Spleen (tissue), 11 donors: Measurements from ENCODE around the gene ST8SIA3. TPM values are rescaled to one million over a fixed set of nuclear protein-coding genes. Genes with fewer than 3 reads are reported as not detected.

Experiments used
- DNase-seq: peaks from one replicate; pipeline ENCODE4 v3.0.0-alpha.2; 2020
- H3K27ac ChIP-seq, 8 donors: fragments of 200-600 bp; sonication (generic) in 7 of 8; 1 replicate in 4 of 8; 2 replicates in 4 of 8; pipeline versions ENCODE4 v1.5.0 to v1.8.0; 2016 to 2021; ENCODE audit warnings: inconsistent platforms in 4 of 8, mild to moderate bottlenecking in 4 of 8, moderate library complexity in 1 of 8
- H3K27me3 ChIP-seq, 7 donors: fragments of 200-600 bp; sonication (generic) in 6 of 7; replicated peaks in 1 of 7; 1 replicate in 4 of 7; 2 replicates in 3 of 7; pipeline versions ENCODE4 v1.5.0 to v1.8.0; 2016 to 2021; ENCODE audit warnings: inconsistent platforms in 3 of 7, mild to moderate bottlenecking in 1 of 7
- H3K36me3 ChIP-seq, 6 donors: fragments of 200-600 bp; sonication (generic) in 5 of 6; 1 replicate in 4 of 6; 2 replicates in 2 of 6; pipeline versions ENCODE4 v1.5.0 to v1.8.0; 2016 to 2021; ENCODE audit warnings: inconsistent platforms in 2 of 6
- H3K4me1 ChIP-seq, 6 donors: fragments of 200-600 bp; sonication (generic) in 5 of 6; 1 replicate in 3 of 6; 2 replicates in 3 of 6; pipeline versions ENCODE4 v1.5.0 to v1.8.0; 2016 to 2021; ENCODE audit warnings: inconsistent platforms in 3 of 6
- H3K4me3 ChIP-seq, 8 donors: fragments of 200-600 bp; sonication (generic) in 7 of 8; 1 replicate in 4 of 8; 2 replicates in 4 of 8; pipeline versions ENCODE4 v1.5.0 to v1.8.0; 2016 to 2021; ENCODE audit warnings: inconsistent platforms in 4 of 8, mild to moderate bottlenecking in 4 of 8, moderate library complexity in 2 of 8
- H3K9me3 ChIP-seq, 8 donors: fragments of 200-600 bp; sonication (generic) in 7 of 8; 1 replicate in 4 of 8; 2 replicates in 4 of 8; pipeline versions ENCODE4 v1.5.0 to v1.8.0; 2016 to 2021; ENCODE audit warnings: inconsistent platforms in 4 of 8
- CTCF ChIP-seq, 11 experiments: fragments of 200-600 bp in 7 of 11; fragments of 450-650 bp in 4 of 11; sonication (generic) in 4 of 11; IDR thresholded peaks in 8 of 11; conservative IDR thresholded peaks in 3 of 11; 1 replicate in 7 of 11; 2 replicates in 4 of 11; pipeline versions ENCODE4 v1.4.0 to v1.8.0; 2016 to 2021; ENCODE audit warnings: antibody characterized with exemption in 11 of 11, inconsistent platforms in 4 of 11, mild to moderate bottlenecking in 1 of 11
- POLR2A ChIP-seq, 3 donors: fragments of 450-650 bp; IDR thresholded peaks; one replicate each; pipeline ENCODE4 v1.5.1; 2017; ENCODE audit warnings: antibody characterized with exemption in 3 of 3, mild to moderate bottlenecking in 1 of 3
- POLR2AphosphoS5 ChIP-seq, 3 donors: sonication (generic); formaldehyde crosslinking; IDR thresholded peaks; one replicate each; pipeline ENCODE4 v1.5.1; 2017; ENCODE audit warnings: antibody characterized with exemption in 3 of 3
- WGBS, 5 donors: extraction: QIAGEN DNeasy Blood & Tissue Kit in 3 of 5; methylation state at CpG; one replicate each; pipeline versions ENCODE4 v1.1.5 to v1.1.7; 2013 to 2018; 5-methylcytosine and 5-hydroxymethylcytosine counted together
- intact Hi-C: fragments of 100-400 bp; cut with DNase I; formaldehyde crosslinking; loops from one replicate; pipeline ENCODE4 v1.15.0; 2023; ENCODE audit warnings: low total_unique reads
- polyA plus RNA-seq, 3 donors: library from polyadenylated mRNA; stranded (reverse); fragments of 200-250 nt; gene quantifications; one replicate each; pipeline ENCODE4 v1.2.1, GENCODE V29; 2013
- total RNA-seq, 7 donors: library from RNA; depleted of rRNA in 3 of 7; stranded (reverse); fragments of >200 nt in 3 of 7; fragmentation: NEBNext Ultra II Directional in 4 of 7; extraction: Animal tissue kit (Norgen Biotek cat#: 25700) in 4 of 7; gene quantifications; one replicate each; pipeline versions ENCODE4 v1.1.0 to v1.2.1, GENCODE V29; 2016 to 2021
- donor health status: healthy with polysubstance abuse.
- donor health status: DM: no; HTN: no; CAD: no; lungs with moderate emphysema.
- donor health status: DM: no; HTN: no; CAD: no.
- donor health status: Bipolar disorder and iron deficiency.
- donor health status: healthy.
- donor health status: DM: no; HTN: no; CAD: no.
- donor health status: DM: yes; HTN: yes; CAD: no.

ST8SIA3 gene
- total and polyA plus RNA-seq, 10 donors, result not detected

DNA sequence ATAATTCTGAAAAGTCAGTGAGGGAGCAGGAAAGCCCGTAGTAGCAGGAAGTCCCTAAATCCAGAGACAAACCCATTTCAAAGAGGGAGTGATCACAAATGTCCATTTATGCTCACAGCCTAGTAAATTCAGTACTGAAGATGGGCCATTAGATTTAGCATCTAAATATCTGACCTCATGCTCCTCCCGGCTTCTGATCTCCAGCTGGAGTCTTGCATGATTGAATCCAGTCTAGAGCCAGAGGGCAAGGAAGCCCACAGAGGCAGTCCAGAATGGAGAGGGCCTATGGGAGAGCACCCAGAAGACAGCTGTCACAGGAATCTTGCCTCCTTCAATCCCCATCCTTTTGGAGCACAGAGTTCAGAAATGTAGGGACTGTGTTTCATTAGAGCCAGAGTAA is 16.0 kb upstream of the ST8SIA3 start:
- WGBS, 5 donors, result 63 to 81% (median 64%) methylated on average over 2 of the region's 2 CpGs
- DNase-seq, result no peak
- no peaks in the 10 kb centered on the region for H3K36me3 ChIP-seq
- no peaks in the 10 kb centered on the region for H3K9me3 ChIP-seq
- TF ChIP-seq CTCF (IDR thresholded peaks at IDR 0.05 in 8 of 11, conservative IDR thresholded peaks at IDR 0.05 in 3 of 11), result no peak
- TF ChIP-seq POLR2A (IDR thresholded peaks at IDR 0.05), result no peak
- no peak for TF ChIP-seq POLR2AphosphoS5 (IDR thresholded peaks at IDR 0.05)
- no peak overlapping the region for H3K4me3 ChIP-seq
- no peak overlapping the region for H3K27ac ChIP-seq
- H3K4me1 ChIP-seq, result no peaks in the 10 kb centered on the region
- H3K27me3 ChIP-seq, result peaks cover 0 to 21% (median 0%) of the 10 kb centered on the region in 7 donors
- intact Hi-C loops, result no loop called here

GRCh38 chr18:57337890-57338289 is 14.5 kb upstream of the ST8SIA3 start:
- no peak for DNase-seq
- WGBS, 5 donors, result 83 to 92% (median 85%) methylated on average over 4 of the region's 4 CpGs
- H3K4me1 ChIP-seq, result no peaks in the 10 kb centered on the region
- peaks cover 0 to 21% (median 0%) of the 10 kb centered on the region in 7 donors for H3K27me3 ChIP-seq
- H3K4me3 ChIP-seq, result no peak overlapping the region
- no peak for TF ChIP-seq CTCF (IDR thresholded peaks at IDR 0.05 in 8 of 11, conservative IDR thresholded peaks at IDR 0.05 in 3 of 11)
- no peak for TF ChIP-seq POLR2AphosphoS5 (IDR thresholded peaks at IDR 0.05)
- no peak for TF ChIP-seq POLR2A (IDR thresholded peaks at IDR 0.05)
- no peaks in the 10 kb centered on the region for H3K9me3 ChIP-seq
- no peak overlapping the region for H3K27ac ChIP-seq
- H3K36me3 ChIP-seq, result no peaks in the 10 kb centered on the region
- intact Hi-C loops, result no loop called here

DNA sequence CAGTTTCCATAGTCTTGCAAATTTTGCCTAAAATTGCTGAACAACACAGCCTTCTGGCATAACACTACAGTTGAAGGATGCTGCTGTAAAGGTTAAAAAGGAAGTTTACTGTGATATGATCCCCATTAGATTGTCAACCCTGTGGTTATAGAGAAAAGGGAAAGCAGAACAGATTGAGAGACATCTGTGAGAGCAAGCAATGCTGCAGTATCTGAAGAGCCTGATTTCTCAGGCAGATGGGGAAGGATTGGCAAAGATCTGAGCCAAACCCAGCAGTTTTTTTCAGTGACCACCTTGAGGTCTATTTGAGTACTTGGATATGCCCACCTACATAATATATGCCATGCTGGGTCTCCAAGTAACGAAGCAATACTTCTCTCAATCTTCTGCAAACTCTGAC is 8.5 kb upstream of the ST8SIA3 start:
- intact Hi-C loops, result no loop called here

GRCh38 chr18:57346876-57347275 is 5.5 kb upstream of the ST8SIA3 start:
- no peaks in the 10 kb centered on the region for H3K36me3 ChIP-seq
- intact Hi-C loops, result no loop called here
- H3K9me3 ChIP-seq, result no peaks in the 10 kb centered on the region
- H3K4me3 ChIP-seq, result no peak overlapping the region
- H3K27me3 ChIP-seq, result peaks cover 0 to 48% (median 20%) of the 10 kb centered on the region in 7 donors
- 86 to 98% (median 90%) methylated on average over 2 of the region's 2 CpGs for WGBS, 5 donors
- no peak for TF ChIP-seq POLR2AphosphoS5 (IDR thresholded peaks at IDR 0.05)
- TF ChIP-seq POLR2A (IDR thresholded peaks at IDR 0.05), result no peak
- no peak for TF ChIP-seq CTCF (IDR thresholded peaks at IDR 0.05 in 8 of 11, conservative IDR thresholded peaks at IDR 0.05 in 3 of 11)
- H3K27ac ChIP-seq, result no peak overlapping the region
- no peak for DNase-seq
- H3K4me1 ChIP-seq, result no peaks in the 10 kb centered on the region

More for the DNA sequence above, 8.5 kb upstream of the ST8SIA3 start:
- TF ChIP-seq POLR2A (IDR thresholded peaks at IDR 0.05), result no peak
- no peak for TF ChIP-seq POLR2AphosphoS5 (IDR thresholded peaks at IDR 0.05)
- TF ChIP-seq CTCF (IDR thresholded peaks at IDR 0.05 in 8 of 11, conservative IDR thresholded peaks at IDR 0.05 in 3 of 11), result no peak
- DNase-seq, result no peak
- Histone ChIP-seq H3K36me3 (no peaks in the 10 kb centered on the region), H3K27me3 (peaks cover 0 to 35% (median 0%) of the 10 kb centered on the region in 7 donors), H3K4me1 (no peaks in the 10 kb centered on the region), H3K4me3 (no peak overlapping the region), H3K9me3 (no peaks in the 10 kb centered on the region), H3K27ac (no peak overlapping the region)
- 36 to 62% (median 48%) methylated on average over 1 of the region's 1 CpG for WGBS, 5 donors
